Ovary (tissue), 9 donors: Measurements from ENCODE around the gene EMP3. TPM values are rescaled to one million over a fixed set of nuclear protein-coding genes. Genes with fewer than 3 reads are reported as not detected.

Experiments used
- DNase-seq, 5 donors: peaks; one replicate each; pipeline ENCODE4 v3.0.0-alpha.2; 2019 to 2020
- H3K27ac ChIP-seq, 2 donors: fragments of 200-600 bp; one replicate each; pipeline versions ENCODE4 v1.5.1 to v1.8.0; 2019 to 2022
- H3K27me3 ChIP-seq: fragments of 200-600 bp; one replicate; pipeline ENCODE4 v1.8.0; 2022
- H3K36me3 ChIP-seq: fragments of 200-600 bp; sonication (generic); one replicate; pipeline ENCODE4 v1.5.1; 2019
- H3K4me1 ChIP-seq: one replicate; pipeline ENCODE4 v1.8.1; 2013; ENCODE audit warnings: mild to moderate bottlenecking, moderate library complexity; ENCODE audit not compliant: insufficient read depth
- H3K4me3 ChIP-seq: fragments of 200-600 bp; sonication (generic); one replicate; pipeline ENCODE4 v1.5.1; 2017
- H3K9me3 ChIP-seq, 2 donors: fragments of 200-600 bp in 1 of 2; sonication (generic) in 1 of 2; one replicate each; pipeline versions ENCODE4 v1.5.1 to v1.8.1; 2013 to 2019; ENCODE audit warnings: mild to moderate bottlenecking in 1 of 2, moderate library complexity in 1 of 2
- CTCF ChIP-seq, 3 donors: fragments of 450-650 bp in 2 of 3; fragments of 200-600 bp in 1 of 3; IDR thresholded peaks; one replicate each; pipeline versions ENCODE4 v1.5.1 to v1.8.0; 2016 to 2022; ENCODE audit warnings: antibody characterized with exemption in 3 of 3, mild to moderate bottlenecking in 1 of 3
- EP300 ChIP-seq: sonication (generic); formaldehyde crosslinking; IDR thresholded peaks from one replicate; pipeline ENCODE4 v1.6.1; 2017; ENCODE audit warnings: antibody characterized with exemption
- POLR2A ChIP-seq: fragments of 450-650 bp; IDR thresholded peaks from one replicate; pipeline ENCODE4 v1.6.1; 2017; ENCODE audit warnings: antibody characterized with exemption, mild to moderate bottlenecking, moderate library complexity
- WGBS, 3 donors: extraction: QIAGEN DNeasy Blood & Tissue Kit in 1 of 3; methylation state at CpG; one replicate each; pipeline versions ENCODE4 v1.1.5 to v1.1.7; 2013 to 2017; 5-methylcytosine and 5-hydroxymethylcytosine counted together
- intact Hi-C, 4 donors: fragments of 100-400 bp; cut with DNase I; formaldehyde crosslinking; loops; one replicate each; pipeline versions ENCODE4 v1.11.0 to v1.15.1; 2022 to 2023
- polyA plus RNA-seq, 2 donors: library from polyadenylated mRNA; stranded (reverse); fragments of 200-250 nt in 1 of 2; fragments of 350-450 nt in 1 of 2; fragmentation: Illumina TruSeq in 1 of 2; extraction: RNeasy Lipid Tissue Mini Kit (QIAGEN cat#74804) in 1 of 2; gene quantifications; one replicate each; pipeline ENCODE4 v1.2.3, GENCODE V29; 2013 to 2014
- total RNA-seq, 7 donors: library from RNA; depleted of rRNA in 2 of 7; stranded (reverse); fragments of >200 nt in 2 of 7; fragmentation: NEBNext Ultra II Directional in 3 of 7; extraction: Animal tissue kit (Norgen Biotek cat#: 25700) in 3 of 7; gene quantifications; one replicate each; pipeline versions ENCODE4 v1.1.0 to v1.2.4, GENCODE V29; 2016 to 2023
- donor health status: DM: no; HTN: no; CAD: no; lungs with moderate emphysema.
- donor health status: DM: no; HTN: no; CAD: no.
- donor health status: Bipolar disorder and iron deficiency.
- donor health status: DM: yes; HTN: yes; CAD: no.
- donor health status: DM: no; HTN: no; CAD: no.
- donor health status: DM: yes; HTN: yes; CAD: no.

Gene EMP3
- total and polyA plus RNA-seq, 9 donors: 23.2 to 163 (median 120) TPM

- TF ChIP-seq POLR2A (no peak), CTCF (IDR thresholded peaks at IDR 0.05) (no peak), EP300 (no peak)
- Histone ChIP-seq H3K27me3 (no peaks in the 10 kb centered on the region), H3K27ac (no peak overlapping the region), H3K9me3 (no peaks in the 10 kb centered on the region), H3K4me3 (no peak overlapping the region), H3K36me3 (no peaks in the 10 kb centered on the region), H3K4me1 (no peaks in the 10 kb centered on the region)
- intact Hi-C loops: no loop called here
- no peak for DNase-seq
- WGBS, 3 donors: 85 to 90% (median 86%) methylated on average over 15 of the region's 15 CpGs
Measured at GRCh38 chr19:48354332-48354992, 29.1 kb downstream of the EMP3 start.

- DNase-seq: no peak
- H3K27ac ChIP-seq: no peak overlapping the region
- no peaks in the 10 kb centered on the region for H3K36me3 ChIP-seq
- intact Hi-C loops: no loop called here
- H3K4me1 ChIP-seq: no peaks in the 10 kb centered on the region
- H3K27me3 ChIP-seq: no peaks in the 10 kb centered on the region
- WGBS, 3 donors: 85 to 89% (median 86%) methylated on average over 12 of the region's 12 CpGs
- H3K4me3 ChIP-seq: no peak overlapping the region
- TF ChIP-seq POLR2A (no peak), EP300 (no peak), CTCF (IDR thresholded peaks at IDR 0.05) (no peak)
- H3K9me3 ChIP-seq: no peaks in the 10 kb centered on the region
Measured at GRCh38 chr19:48355365-48355954, 30.1 kb downstream of the EMP3 start.

- intact Hi-C loops: no loop called here
- WGBS, 3 donors: 91 to 95% (median 94%) methylated on average over 5 of the region's 5 CpGs
- no peaks in the 10 kb centered on the region for H3K9me3 ChIP-seq
- no peaks in the 10 kb centered on the region for H3K4me1 ChIP-seq
- no peaks in the 10 kb centered on the region for H3K27me3 ChIP-seq
- no peak for DNase-seq
- H3K27ac ChIP-seq: no peak overlapping the region
- no peaks in the 10 kb centered on the region for H3K36me3 ChIP-seq
- TF ChIP-seq POLR2A (no peak), EP300 (no peak), CTCF (IDR thresholded peaks at IDR 0.05) (no peak)
- H3K4me3 ChIP-seq: no peak overlapping the region
Measured at GRCh38 chr19:48359123-48359522, 33.8 kb downstream of the EMP3 start.

- Histone ChIP-seq H3K4me1 (peaks cover 3% of the 10 kb centered on the region), H3K27ac (no peak overlapping the region), H3K36me3 (no peaks in the 10 kb centered on the region), H3K9me3 (no peaks in the 10 kb centered on the region), H3K27me3 (no peaks in the 10 kb centered on the region), H3K4me3 (no peak overlapping the region)
- TF ChIP-seq EP300 (no peak), POLR2A (no peak), CTCF (IDR thresholded peaks at IDR 0.05) (no peak)
- no peak for DNase-seq
- intact Hi-C loops: no loop called here
- 93 to 96% (median 95%) methylated on average over 3 of the region's 3 CpGs for WGBS, 3 donors
Measured at GRCh38 chr19:48361912-48362311, 36.6 kb downstream of the EMP3 start.
